ENCODE measurements around the gene CTDSP2. TPM values are rescaled to one million over a fixed set of nuclear protein-coding genes. Genes with fewer than 3 reads are reported as not detected.

CTDSP2 gene
- total and polyA plus RNA-seq, 10 of the 15 experiments (the other 5 are each of a cell fraction or from before 2014, with no cell fraction given): 17.3 to 98.2 (median 54.1) TPM

DNA sequence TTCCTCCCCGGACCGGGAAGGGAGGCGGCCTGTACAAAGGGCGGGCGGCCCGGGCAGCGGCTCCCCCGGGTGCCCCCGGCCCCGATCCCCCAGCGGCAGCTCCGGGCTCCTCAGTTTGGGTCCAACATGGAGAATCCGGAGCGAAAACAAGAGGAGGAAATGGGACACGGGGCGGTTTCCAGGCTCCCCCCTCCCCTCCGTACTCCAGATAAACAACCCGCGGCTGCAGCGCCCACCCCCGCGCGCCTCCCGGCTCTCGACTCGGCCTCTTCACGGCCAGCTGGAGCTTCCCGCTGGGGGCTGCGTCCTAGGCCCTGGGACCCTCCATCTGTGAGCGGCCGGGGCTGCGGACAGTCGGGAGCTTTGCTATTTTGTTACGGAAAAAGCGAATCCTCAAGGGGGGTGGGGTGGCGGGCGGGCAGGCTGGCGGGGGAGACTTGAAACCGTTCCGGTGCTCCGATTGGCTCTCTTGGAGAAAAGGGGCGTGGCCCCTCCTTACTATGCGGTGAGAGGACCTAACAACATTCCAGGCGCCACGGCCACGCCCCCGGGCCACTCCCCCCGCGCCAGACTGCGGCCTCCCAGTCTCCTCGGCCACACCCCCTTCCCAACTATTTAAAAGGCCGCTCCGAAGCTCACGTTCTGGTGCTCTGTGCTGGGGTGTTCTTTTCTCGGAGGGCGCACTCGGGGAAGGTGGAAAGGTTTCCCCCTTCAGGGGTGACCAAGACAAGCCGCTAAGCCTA is at the start of gene CTDSP2 (continued):
- TF ChIP-seq, protein P1, sequence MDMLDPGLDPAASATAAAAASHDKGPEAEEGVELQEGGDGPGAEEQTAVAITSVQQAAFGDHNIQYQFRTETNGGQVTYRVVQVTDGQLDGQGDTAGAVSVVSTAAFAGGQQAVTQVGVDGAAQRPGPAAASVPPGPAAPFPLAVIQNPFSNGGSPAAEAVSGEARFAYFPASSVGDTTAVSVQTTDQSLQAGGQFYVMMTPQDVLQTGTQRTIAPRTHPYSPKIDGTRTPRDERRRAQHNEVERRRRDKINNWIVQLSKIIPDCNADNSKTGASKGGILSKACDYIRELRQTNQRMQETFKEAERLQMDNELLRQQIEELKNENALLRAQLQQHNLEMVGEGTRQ (IDR thresholded peaks at IDR 0.05; ENCODE audit: borderline replicate concordance, low read depth, low read length): no peak
- TF ChIP-seq, protein P2, sequence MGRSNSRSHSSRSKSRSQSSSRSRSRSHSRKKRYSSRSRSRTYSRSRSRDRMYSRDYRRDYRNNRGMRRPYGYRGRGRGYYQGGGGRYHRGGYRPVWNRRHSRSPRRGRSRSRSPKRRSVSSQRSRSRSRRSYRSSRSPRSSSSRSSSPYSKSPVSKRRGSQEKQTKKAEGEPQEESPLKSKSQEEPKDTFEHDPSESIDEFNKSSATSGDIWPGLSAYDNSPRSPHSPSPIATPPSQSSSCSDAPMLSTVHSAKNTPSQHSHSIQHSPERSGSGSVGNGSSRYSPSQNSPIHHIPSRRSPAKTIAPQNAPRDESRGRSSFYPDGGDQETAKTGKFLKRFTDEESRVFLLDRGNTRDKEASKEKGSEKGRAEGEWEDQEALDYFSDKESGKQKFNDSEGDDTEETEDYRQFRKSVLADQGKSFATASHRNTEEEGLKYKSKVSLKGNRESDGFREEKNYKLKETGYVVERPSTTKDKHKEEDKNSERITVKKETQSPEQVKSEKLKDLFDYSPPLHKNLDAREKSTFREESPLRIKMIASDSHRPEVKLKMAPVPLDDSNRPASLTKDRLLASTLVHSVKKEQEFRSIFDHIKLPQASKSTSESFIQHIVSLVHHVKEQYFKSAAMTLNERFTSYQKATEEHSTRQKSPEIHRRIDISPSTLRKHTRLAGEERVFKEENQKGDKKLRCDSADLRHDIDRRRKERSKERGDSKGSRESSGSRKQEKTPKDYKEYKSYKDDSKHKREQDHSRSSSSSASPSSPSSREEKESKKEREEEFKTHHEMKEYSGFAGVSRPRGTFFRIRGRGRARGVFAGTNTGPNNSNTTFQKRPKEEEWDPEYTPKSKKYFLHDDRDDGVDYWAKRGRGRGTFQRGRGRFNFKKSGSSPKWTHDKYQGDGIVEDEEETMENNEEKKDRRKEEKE (IDR thresholded peaks at IDR 0.05): no peak
- TF ChIP-seq ZNF207 (IDR thresholded peaks at IDR 0.05; ENCODE audit: borderline replicate concordance): no peak
- no peak for TF ChIP-seq CEBPB (IDR thresholded peaks at IDR 0.05; ENCODE audit: borderline replicate concordance in 1 of 2, low read depth in 2 of 2, low read length in 2 of 2)
- TF ChIP-seq EGR1 (IDR thresholded peaks at IDR 0.05; ENCODE audit: borderline replicate concordance in 1 of 2, low read depth in 2 of 2, low read length in 2 of 2): peak in 1 of 2 experiments; percentile 84; a peak in 2 of 3 replicates
- TF ChIP-seq, protein P3, sequence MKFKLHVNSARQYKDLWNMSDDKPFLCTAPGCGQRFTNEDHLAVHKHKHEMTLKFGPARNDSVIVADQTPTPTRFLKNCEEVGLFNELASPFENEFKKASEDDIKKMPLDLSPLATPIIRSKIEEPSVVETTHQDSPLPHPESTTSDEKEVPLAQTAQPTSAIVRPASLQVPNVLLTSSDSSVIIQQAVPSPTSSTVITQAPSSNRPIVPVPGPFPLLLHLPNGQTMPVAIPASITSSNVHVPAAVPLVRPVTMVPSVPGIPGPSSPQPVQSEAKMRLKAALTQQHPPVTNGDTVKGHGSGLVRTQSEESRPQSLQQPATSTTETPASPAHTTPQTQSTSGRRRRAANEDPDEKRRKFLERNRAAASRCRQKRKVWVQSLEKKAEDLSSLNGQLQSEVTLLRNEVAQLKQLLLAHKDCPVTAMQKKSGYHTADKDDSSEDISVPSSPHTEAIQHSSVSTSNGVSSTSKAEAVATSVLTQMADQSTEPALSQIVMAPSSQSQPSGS (IDR thresholded peaks at IDR 0.05; ENCODE audit: low read length): no peak
- TF ChIP-seq, protein P4, sequence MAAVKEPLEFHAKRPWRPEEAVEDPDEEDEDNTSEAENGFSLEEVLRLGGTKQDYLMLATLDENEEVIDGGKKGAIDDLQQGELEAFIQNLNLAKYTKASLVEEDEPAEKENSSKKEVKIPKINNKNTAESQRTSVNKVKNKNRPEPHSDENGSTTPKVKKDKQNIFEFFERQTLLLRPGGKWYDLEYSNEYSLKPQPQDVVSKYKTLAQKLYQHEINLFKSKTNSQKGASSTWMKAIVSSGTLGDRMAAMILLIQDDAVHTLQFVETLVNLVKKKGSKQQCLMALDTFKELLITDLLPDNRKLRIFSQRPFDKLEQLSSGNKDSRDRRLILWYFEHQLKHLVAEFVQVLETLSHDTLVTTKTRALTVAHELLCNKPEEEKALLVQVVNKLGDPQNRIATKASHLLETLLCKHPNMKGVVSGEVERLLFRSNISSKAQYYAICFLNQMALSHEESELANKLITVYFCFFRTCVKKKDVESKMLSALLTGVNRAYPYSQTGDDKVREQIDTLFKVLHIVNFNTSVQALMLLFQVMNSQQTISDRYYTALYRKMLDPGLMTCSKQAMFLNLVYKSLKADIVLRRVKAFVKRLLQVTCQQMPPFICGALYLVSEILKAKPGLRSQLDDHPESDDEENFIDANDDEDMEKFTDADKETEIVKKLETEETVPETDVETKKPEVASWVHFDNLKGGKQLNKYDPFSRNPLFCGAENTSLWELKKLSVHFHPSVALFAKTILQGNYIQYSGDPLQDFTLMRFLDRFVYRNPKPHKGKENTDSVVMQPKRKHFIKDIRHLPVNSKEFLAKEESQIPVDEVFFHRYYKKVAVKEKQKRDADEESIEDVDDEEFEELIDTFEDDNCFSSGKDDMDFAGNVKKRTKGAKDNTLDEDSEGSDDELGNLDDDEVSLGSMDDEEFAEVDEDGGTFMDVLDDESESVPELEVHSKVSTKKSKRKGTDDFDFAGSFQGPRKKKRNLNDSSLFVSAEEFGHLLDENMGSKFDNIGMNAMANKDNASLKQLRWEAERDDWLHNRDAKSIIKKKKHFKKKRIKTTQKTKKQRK (IDR thresholded peaks at IDR 0.05; ENCODE audit: low read depth, low read length): no peak
- no peak for TF ChIP-seq BRCA1 (IDR thresholded peaks at IDR 0.05; ENCODE audit: low read depth, low read length)
- no peak for TF ChIP-seq PML (IDR thresholded peaks at IDR 0.05; ENCODE audit: low read length)
- TF ChIP-seq BCL11A (IDR thresholded peaks at IDR 0.05; ENCODE audit: low read depth, low read length): no peak
- TF ChIP-seq ASH2L (IDR thresholded peaks at IDR 0.05; ENCODE audit: borderline replicate concordance, low read depth): no peak
- TF ChIP-seq HDGF (IDR thresholded peaks at IDR 0.05): no peak
- TF ChIP-seq DPF2 (IDR thresholded peaks at IDR 0.05): no peak
- no peak for TF ChIP-seq FOXM1 (IDR thresholded peaks at IDR 0.05; ENCODE audit: low read depth, low read length)
- TF ChIP-seq, protein P5, sequence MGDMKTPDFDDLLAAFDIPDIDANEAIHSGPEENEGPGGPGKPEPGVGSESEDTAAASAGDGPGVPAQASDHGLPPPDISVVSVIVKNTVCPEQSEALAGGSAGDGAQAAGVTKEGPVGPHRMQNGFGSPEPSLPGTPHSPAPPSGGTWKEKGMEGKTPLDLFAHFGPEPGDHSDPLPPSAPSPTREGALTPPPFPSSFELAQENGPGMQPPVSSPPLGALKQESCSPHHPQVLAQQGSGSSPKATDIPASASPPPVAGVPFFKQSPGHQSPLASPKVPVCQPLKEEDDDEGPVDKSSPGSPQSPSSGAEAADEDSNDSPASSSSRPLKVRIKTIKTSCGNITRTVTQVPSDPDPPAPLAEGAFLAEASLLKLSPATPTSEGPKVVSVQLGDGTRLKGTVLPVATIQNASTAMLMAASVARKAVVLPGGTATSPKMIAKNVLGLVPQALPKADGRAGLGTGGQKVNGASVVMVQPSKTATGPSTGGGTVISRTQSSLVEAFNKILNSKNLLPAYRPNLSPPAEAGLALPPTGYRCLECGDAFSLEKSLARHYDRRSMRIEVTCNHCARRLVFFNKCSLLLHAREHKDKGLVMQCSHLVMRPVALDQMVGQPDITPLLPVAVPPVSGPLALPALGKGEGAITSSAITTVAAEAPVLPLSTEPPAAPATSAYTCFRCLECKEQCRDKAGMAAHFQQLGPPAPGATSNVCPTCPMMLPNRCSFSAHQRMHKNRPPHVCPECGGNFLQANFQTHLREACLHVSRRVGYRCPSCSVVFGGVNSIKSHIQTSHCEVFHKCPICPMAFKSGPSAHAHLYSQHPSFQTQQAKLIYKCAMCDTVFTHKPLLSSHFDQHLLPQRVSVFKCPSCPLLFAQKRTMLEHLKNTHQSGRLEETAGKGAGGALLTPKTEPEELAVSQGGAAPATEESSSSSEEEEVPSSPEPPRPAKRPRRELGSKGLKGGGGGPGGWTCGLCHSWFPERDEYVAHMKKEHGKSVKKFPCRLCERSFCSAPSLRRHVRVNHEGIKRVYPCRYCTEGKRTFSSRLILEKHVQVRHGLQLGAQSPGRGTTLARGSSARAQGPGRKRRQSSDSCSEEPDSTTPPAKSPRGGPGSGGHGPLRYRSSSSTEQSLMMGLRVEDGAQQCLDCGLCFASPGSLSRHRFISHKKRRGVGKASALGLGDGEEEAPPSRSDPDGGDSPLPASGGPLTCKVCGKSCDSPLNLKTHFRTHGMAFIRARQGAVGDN (IDR thresholded peaks at IDR 0.05): no peak
- peak; percentile 26; the same call in 1 of the 2 replicates for TF ChIP-seq IKZF1 (conservative IDR thresholded peaks at IDR 0.05)
